ENCODE data around the gene TGOLN2.
A peak's percentile ranks its signal among the peaks of the same experiment; 100 is the strongest.

TGOLN2 gene

GRCh38 chr2:85308896-85309555, 18.8 kb downstream of the TGOLN2 start:
- peak; percentile 80 for DNase-seq (ENCODE audit: low spot score)

GRCh38 chr2:85308201-85308600, 19.6 kb downstream of the TGOLN2 start:
- no peak for DNase-seq (ENCODE audit: low spot score)

GRCh38 chr2:85307527-85307897, 20.3 kb downstream of the TGOLN2 start:
- no peak for DNase-seq (ENCODE audit: low spot score)

GRCh38 chr2:85303780-85304531, 23.8 kb downstream of the TGOLN2 start:
- no peak for DNase-seq (ENCODE audit: low spot score)

GRCh38 chr2:85302121-85302520, 25.7 kb downstream of the TGOLN2 start:
- DNase-seq (ENCODE audit: low spot score), result no peak

GRCh38 chr2:85291425-85292023, 36.3 kb downstream of the TGOLN2 start:
- DNase-seq (ENCODE audit: low spot score), result no peak

- DNase-seq (ENCODE audit: low spot score), result no peak
Measured at GRCh38 chr2:85288244-85288725, 39.5 kb downstream of the TGOLN2 start.

- DNase-seq (ENCODE audit: low spot score), result no peak
Measured at GRCh38 chr2:85287721-85288120, 40.1 kb downstream of the TGOLN2 start.

GRCh38 chr2:85286918-85287317, 40.9 kb downstream of the TGOLN2 start:
- no peak for DNase-seq (ENCODE audit: low spot score)

- DNase-seq (ENCODE audit: low spot score), result no peak
Measured at GRCh38 chr2:85283641-85284040, 44.1 kb downstream of the TGOLN2 start.

GRCh38 chr2:85282914-85283313, 44.9 kb downstream of the TGOLN2 start:
- no peak for DNase-seq (ENCODE audit: low spot score)

- DNase-seq (ENCODE audit: low spot score), result no peak
Measured at GRCh38 chr2:85281553-85281952, 46.2 kb downstream of the TGOLN2 start.

GRCh38 chr2:85278361-85278760, 49.4 kb downstream of the TGOLN2 start:
- DNase-seq (ENCODE audit: low spot score), result no peak

GRCh38 chr2:85277416-85278158, 50.2 kb downstream of the TGOLN2 start:
- DNase-seq (ENCODE audit: low spot score), result peak; percentile 86

GRCh38 chr2:85276571-85277118, 51.1 kb downstream of the TGOLN2 start:
- no peak for DNase-seq (ENCODE audit: low spot score)

GRCh38 chr2:85275984-85276540, 51.7 kb downstream of the TGOLN2 start:
- DNase-seq (ENCODE audit: low spot score), result no peak

GRCh38 chr2:85273738-85274731, 53.8 kb downstream of the TGOLN2 start:
- no peak for DNase-seq (ENCODE audit: low spot score)

- no peak for DNase-seq (ENCODE audit: low spot score)
Measured at GRCh38 chr2:85272357-85272756, 55.4 kb downstream of the TGOLN2 start.

GRCh38 chr2:85269959-85270358, 57.8 kb downstream of the TGOLN2 start:
- no peak for DNase-seq (ENCODE audit: low spot score)
